Activated CD4-positive, alpha-beta T cell treated with anti-CD3 and anti-CD28 coated beads for 36 hours (primary cell): ENCODE results near the gene SMIM1. TPM values are rescaled to one million over a fixed set of nuclear protein-coding genes. Genes with fewer than 3 reads are reported as not detected.
A peak's percentile ranks its signal among the peaks of the same experiment; 100 is the strongest.
"Not testable (repeated sequence)": the region's sequence is repeated elsewhere in the genome, so short reads cannot be mapped to it uniquely, and the experiment has no call there.

Experiments
- ATAC-seq: fragments of 200-7000 bp; cut with Tn5 transposase; one replicate; pipeline ENCODE4 v1.10.0; 2021; ENCODE audit warnings: mild to moderate bottlenecking, moderate library complexity
- CTCF ChIA-PET: fragments of 350-600 bp; sonication (Branson Sonifier 250); formaldehyde crosslinking; loops from one replicate; lab custom pipeline; 2021; ENCODE audit warnings: antibody characterized with exemption; lab: Charles Lee
- POLR2A ChIA-PET: fragments of 350-600 bp; sonication (Branson Sonifier 250); formaldehyde crosslinking; loops from one replicate; lab custom pipeline; 2021; ENCODE audit warnings: antibody characterized with exemption, inconsistent platforms; lab: Charles Lee
- DNase-seq: peaks from one replicate; pipeline ENCODE4 v3.0.0-alpha.2; 2020
- H3K27ac Mint-ChIP-seq: one replicate; pipeline ENCODE4 v1.8.0; 2021; ENCODE audit warnings: mixed read lengths
- H3K27me3 Mint-ChIP-seq: one replicate; pipeline ENCODE4 v1.8.0; 2021; ENCODE audit warnings: mixed read lengths
- H3K36me3 Mint-ChIP-seq: one replicate; pipeline ENCODE4 v1.8.0; 2021; ENCODE audit warnings: low read depth, mixed read lengths
- H3K4me1 Mint-ChIP-seq: one replicate; pipeline ENCODE4 v1.8.0; 2021; ENCODE audit warnings: mixed read lengths
- H3K4me3 Mint-ChIP-seq: one replicate; pipeline ENCODE4 v1.8.0; 2021; ENCODE audit warnings: mild to moderate bottlenecking, moderate library complexity, mixed read lengths
- H3K9me3 Mint-ChIP-seq: one replicate; pipeline ENCODE4 v1.8.0; 2021; ENCODE audit warnings: low read depth, mixed read lengths
- intact Hi-C, 2 experiments: fragments of 100-400 bp; cut with DNase I in 1 of 2; cut with micrococcal nuclease in 1 of 2; formaldehyde crosslinking; loops; one replicate each; pipeline versions ENCODE4 v1.14.2 to v1.15.1; 2022 to 2024; cut with DNase I, micrococcal nuclease
- total RNA-seq, 2 experiments: library from RNA; stranded (reverse); gene quantifications; one replicate each; pipeline ENCODE4 v1.2.3, GENCODE V29; 2021

Gene SMIM1, protein sequence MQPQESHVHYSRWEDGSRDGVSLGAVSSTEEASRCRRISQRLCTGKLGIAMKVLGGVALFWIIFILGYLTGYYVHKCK
- total RNA-seq, result 1 to 10 TPM; 3.0 to 4.2 TPM

DNA sequence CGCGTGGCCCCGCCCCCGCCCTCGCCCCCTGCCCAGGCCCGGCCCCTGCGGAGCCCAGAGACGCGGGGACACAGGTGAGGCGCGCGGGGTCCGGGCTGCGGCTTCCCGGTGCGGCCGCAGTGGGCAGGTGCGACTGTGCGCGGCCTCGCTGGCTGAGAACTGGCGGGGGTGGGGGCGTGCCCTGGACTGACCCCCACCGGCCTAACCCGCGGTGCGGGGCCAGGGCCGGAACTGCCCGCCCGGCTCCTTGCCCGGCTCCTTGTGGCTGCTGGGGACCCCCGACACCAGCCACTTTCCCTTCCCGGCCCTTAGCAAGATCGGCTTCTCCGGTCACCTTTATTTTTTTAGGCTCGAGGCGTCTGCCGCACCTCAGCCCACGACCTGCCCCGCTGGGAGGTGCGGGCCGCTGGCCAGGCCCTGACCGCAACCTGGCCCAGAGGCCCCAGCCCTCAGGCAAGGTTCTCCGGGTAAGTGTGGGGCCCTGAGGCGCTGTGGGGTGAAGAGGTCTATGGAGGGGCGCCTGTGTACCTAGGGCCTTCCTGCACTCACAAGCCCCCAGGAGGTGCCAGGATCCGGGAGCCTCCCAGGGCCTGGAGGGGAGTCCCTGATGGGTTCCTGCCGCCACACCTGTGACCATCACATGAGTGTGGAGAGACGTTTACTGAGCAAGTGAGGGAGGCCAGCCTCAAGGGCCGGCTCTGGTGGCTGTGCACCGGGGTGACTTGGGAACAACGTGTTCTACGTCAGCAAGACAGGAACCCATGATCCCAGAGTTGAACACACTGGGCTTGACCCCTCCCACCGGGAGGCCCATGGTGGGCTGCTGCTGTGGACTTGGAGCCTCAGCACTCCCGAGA lies at the start of gene SMIM1:
Gene SMIM1 (plus strand): TSS at position 35 of the 857 bp plus-strand sequence. CDS start 2,625 bp downstream, outside the sequence.
- CTCF ChIA-PET, result interaction anchor here (0.7 to 1.1 kb wide), 2 partner anchors 21 to 45 kb away, joined by 3 read pairs; no protein-coding TSS in a partner anchor
- POLR2A ChIA-PET, result interaction anchor here (1.3 kb wide), 1 partner anchor 23 kb away, joined by 4 read pairs; the partner anchor contains the start of gene LRRC47

DNA sequence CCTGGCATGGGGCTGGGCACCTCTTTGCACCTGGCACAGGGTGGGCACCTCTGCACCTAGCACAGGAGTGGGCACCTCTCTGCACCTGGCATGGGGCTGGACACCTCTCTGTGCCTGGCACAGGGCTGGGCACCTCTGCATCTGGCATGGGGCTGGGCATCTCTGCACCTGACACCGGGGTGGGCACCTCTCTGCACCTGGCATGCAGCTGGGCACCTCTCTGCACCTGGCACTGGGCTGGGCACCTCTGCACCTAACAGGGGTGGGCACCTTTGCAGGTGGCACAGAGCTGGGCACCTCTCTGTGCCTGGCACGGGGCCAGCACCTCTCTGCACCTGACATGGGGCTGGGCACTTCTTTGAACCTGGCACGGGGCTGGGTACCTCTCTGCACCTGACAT lies 49.7 kb upstream of the SMIM1 start:
- intact Hi-C loops, result loop anchor here in 1 of 2 experiments (10.0 kb wide), 2 partner anchors 158 to 228 kb away; no protein-coding TSS in a partner anchor
- H3K27ac Mint-ChIP-seq, result no peak overlapping the region
- peaks cover 2% of the 10 kb centered on the region for H3K27me3 Mint-ChIP-seq
- no peak overlapping the region for H3K4me3 Mint-ChIP-seq
- DNase-seq (no peak), ATAC-seq (no peak)
- H3K4me1 Mint-ChIP-seq, result peaks cover 10% of the 10 kb centered on the region
- no peaks in the 10 kb centered on the region for H3K9me3 Mint-ChIP-seq
- no peaks in the 10 kb centered on the region for H3K36me3 Mint-ChIP-seq
- CTCF ChIA-PET, result no interaction called here
- POLR2A ChIA-PET, result no interaction called here

More for the DNA sequence above, at the start of gene SMIM1:
- intact Hi-C loops, result loop anchor here (1.0 to 10.0 kb wide), 9 partner anchors 23 to 1186 kb away; partner anchors contain the start of genes C1orf174 (in 2 of the 2), CEP104 (in 2 of the 2), DFFB (in 2 of the 2) and LRRC47 (in 1 of the 2)
- DNase-seq (peak; percentile 30), ATAC-seq (no peak)
- Mint-ChIP-seq H3K9me3 (no peaks in the 10 kb centered on the region), H3K36me3 (no peaks in the 10 kb centered on the region), H3K4me3 (peak within 1 kb of the TSS; percentile 70), H3K27ac (peak within 1 kb of the TSS; percentile 78), H3K4me1 (peaks cover 10% of the 10 kb centered on the region), H3K27me3 (no peaks in the 10 kb centered on the region)

DNA sequence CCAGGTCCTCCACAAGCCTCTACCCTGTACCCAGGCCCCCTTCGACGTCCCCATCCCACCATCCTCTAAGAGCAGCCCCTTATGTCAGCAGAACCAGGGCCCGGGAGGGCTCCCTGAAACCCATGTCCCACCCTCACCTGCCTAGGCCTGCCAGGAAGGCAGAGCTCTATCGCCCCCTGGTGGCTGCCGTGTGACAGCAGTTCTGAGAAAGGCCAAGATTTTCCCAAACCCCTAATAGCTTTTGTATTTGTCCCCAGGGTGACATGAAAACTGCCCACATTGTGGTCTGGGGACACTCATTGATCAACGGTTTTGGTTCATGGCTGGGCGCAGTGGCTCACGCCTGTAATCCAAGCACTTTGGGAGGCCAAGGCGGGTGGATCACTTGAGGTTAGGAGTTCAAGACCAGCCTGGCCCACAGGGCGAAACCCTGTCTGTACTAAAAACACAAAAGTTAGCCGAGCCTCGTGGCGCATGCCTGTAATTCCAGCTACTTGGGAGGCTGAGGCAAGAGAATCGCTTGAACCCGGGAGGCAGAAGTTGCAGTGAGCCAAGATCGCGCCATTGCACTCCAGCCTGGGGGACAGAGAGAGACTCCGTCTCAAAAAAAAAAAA lies 48.0 kb upstream of the SMIM1 start:
- H3K27ac Mint-ChIP-seq, H3K27me3 Mint-ChIP-seq, H3K4me3 Mint-ChIP-seq, H3K9me3 Mint-ChIP-seq, POLR2A ChIA-PET, H3K4me1 Mint-ChIP-seq, H3K36me3 Mint-ChIP-seq: not testable (repeated sequence)
- CTCF ChIA-PET, result interaction anchor here (0.6 to 1.7 kb wide), 9 partner anchors 8 to 272 kb away, joined by 3 to 5 read pairs (median 3); no protein-coding TSS in a partner anchor
- DNase-seq (peak; percentile 88), ATAC-seq (peak; percentile 63)
- intact Hi-C loops, result loop anchor here (1.0 to 10.0 kb wide), 8 partner anchors 30 to 271 kb away; no protein-coding TSS in a partner anchor

DNA sequence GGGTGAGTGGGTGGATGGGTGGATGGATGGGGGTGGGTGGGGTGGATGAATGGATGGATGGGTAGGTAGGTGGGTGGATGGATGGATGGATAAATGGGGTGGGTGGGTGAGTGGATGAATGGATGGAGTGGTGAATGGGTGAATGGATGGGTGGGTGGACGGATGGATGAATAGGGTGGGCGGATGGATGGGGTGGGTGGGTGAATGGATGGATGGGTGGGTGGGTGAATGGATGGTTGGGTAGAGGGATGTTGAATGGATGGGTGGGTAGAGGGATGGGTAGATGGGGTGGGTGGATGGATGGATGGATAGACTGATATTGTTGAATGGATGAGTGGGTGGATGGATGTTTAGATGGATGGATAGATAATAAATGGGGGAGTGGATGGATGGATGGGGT lies 47.2 kb upstream of the SMIM1 start:
- no peak for ATAC-seq
- H3K36me3 Mint-ChIP-seq, result no peaks in the 10 kb centered on the region
- no peak overlapping the region for H3K27ac Mint-ChIP-seq
- H3K4me3 Mint-ChIP-seq, result no peak overlapping the region
- POLR2A ChIA-PET, result no interaction called here
- peaks cover 3% of the 10 kb centered on the region for H3K4me1 Mint-ChIP-seq
- H3K27me3 Mint-ChIP-seq, result peaks cover 2% of the 10 kb centered on the region
- CTCF ChIA-PET, result interaction anchor here (0.6 to 1.3 kb wide), 4 partner anchors 9 to 233 kb away, joined by 3 read pairs; no protein-coding TSS in a partner anchor
- no peaks in the 10 kb centered on the region for H3K9me3 Mint-ChIP-seq
- DNase-seq, result no peak
- intact Hi-C loops, result loop anchor here (2.0 to 10.0 kb wide), 3 partner anchors 31 to 231 kb away; no protein-coding TSS in a partner anchor

DNA sequence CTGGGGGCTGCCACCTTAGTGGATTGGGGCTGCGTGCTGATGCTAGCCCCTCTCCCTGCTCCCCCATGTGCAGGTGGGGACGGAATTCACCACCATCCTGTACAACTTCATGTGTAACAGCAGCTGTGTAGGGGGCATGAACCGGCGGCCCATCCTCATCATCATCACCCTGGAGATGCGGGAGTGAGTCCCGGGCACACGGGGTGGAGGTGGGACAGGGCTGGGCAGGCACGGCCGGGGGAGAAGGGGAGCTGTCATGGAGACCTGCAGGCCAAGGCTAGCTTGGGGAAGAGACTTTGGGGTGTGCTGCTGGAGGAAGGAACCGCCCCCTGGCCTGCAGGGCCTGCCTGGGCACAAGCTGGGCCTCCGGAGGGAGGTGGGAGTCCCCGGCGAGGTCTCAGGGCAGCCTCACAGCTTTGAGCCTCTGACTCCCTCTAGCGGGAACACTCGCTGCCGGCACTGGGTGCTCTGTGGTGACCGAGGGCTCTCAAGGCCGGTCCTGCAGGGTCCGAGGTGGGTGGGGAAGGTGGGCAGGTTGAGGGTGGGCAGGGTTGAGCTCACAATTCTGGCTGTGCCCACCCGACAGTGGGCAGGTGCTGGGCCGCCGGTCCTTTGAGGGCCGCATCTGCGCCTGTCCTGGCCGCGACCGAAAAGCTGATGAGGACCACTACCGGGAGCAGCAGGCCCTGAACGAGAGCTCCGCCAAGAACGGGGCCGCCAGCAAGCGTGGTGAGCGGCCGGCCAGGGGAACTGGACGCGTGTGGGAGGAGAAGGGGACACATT lies 45.3 kb upstream of the SMIM1 start:
- ATAC-seq (peak; percentile 49), DNase-seq (peak; percentile 61)
- Mint-ChIP-seq H3K27ac (no peak overlapping the region), H3K4me3 (no peak overlapping the region), H3K4me1 (no peaks in the 10 kb centered on the region), H3K36me3 (no peaks in the 10 kb centered on the region), H3K27me3 (peaks cover 2% of the 10 kb centered on the region), H3K9me3 (no peaks in the 10 kb centered on the region)
- POLR2A ChIA-PET, result no interaction called here
- CTCF ChIA-PET, result interaction anchor here (0.6 to 1.3 kb wide), 3 partner anchors 18 to 55 kb away, joined by 3 to 5 read pairs (median 3); no protein-coding TSS in a partner anchor
- intact Hi-C loops, result loop anchor here in 1 of 2 experiments (10.0 kb wide), 2 partner anchors 162 to 232 kb away; no protein-coding TSS in a partner anchor

DNA sequence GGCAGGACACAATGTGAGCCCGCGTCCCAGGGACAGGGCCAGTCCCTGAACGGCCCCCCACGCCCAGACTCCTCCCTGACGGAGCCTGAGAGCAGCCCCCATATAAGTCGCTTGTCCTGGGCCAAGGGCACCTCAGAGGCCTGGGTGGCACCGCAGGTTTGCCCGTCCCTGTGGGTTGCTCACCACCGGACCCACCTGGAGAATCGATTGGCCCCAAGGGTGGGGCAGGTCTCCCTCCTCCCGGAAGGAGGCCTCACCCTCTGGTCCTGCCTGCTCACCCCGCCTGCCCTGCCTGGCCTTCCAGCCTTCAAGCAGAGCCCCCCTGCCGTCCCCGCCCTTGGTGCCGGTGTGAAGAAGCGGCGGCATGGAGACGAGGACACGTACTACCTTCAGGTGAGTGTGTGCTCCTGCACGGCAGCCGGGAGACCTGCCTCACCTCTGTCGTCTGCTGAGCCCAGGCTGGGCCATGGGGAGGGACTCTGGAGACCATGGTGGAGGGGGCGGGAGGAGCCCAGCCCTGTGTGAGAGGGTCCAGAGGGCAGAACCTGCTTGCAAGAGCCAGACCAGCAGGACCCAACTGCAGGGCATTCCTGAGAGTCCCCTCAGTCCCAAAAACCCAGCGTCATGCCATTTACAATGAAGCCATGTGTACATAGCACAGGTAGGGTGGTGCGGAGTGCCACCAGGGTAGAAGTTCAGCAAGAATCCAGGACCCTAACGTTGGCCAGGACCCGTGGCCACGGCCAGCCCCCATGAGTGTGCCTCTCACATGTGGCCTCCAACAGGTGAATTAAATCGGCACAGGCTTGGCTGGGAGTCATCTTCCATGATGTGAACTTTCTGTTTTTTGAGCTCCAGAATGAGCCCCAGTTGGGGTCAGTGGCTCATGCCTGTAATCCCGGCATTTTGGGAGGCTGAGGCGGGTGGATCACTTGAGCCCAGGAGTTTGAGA lies 44.4 kb upstream of the SMIM1 start:
- Mint-ChIP-seq H3K36me3 (no peaks in the 10 kb centered on the region), H3K4me3 (no peak overlapping the region), H3K27me3 (peaks cover 2% of the 10 kb centered on the region), H3K27ac (no peak overlapping the region), H3K4me1 (no peaks in the 10 kb centered on the region), H3K9me3 (no peaks in the 10 kb centered on the region)
- intact Hi-C loops, result loop anchor here in 1 of 2 experiments (10.0 kb wide), 2 partner anchors 163 to 233 kb away; no protein-coding TSS in a partner anchor
- ChIA-PET POLR2A (no interaction called here), CTCF (interaction anchor here (0.6 to 1.3 kb wide), 3 partner anchors 17 to 54 kb away, joined by 3 to 5 read pairs (median 3); no protein-coding TSS in a partner anchor)
- DNase-seq (no peak), ATAC-seq (no peak)

DNA sequence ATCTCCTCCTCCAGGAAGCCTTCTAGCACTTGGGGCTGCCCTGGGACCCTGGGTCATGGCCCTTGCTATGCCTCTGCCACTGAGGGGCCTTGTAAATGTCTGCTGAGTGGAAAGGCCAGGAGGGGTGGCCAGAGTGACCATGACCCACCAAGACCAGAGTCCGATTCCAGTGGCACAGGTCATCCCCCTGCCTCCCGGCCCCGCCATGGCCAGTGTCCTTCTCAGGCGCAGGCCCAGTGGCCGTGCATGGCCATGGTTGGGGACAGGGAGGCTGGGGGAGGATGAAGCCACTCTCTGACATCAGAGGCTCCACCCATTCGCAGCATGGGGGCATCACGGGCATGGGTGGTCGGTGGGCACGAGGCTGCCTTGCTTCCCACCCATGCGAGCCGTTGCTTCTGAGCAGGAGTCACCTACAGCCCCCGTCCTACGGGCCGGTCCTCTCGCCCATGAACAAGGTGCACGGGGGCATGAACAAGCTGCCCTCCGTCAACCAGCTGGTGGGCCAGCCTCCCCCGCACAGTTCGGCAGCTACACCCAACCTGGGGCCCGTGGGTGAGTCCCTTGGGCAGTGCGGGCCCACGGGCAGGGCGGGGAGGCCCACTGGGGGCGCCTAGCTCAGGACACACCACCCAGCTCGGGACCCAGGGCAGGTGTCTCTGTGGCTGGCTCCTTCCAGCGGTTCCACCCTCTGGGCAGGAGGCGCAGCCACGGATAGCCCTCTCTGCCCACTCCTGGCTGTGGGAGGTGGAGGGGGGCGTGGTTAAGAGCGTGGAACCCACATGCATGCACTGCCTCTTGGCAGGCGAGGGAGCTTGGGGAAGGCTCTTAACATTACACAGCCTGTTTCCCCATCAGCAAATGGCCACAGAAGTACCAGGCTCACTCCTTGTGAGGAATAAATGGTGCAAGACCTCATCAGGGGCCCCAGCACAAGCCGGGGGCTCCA lies 42.7 kb upstream of the SMIM1 start:
- intact Hi-C loops, result loop anchor here in 1 of 2 experiments (10.0 kb wide), 2 partner anchors 165 to 235 kb away; no protein-coding TSS in a partner anchor
- H3K4me3 Mint-ChIP-seq, result no peak overlapping the region
- ATAC-seq (no peak), DNase-seq (no peak)
- H3K27ac Mint-ChIP-seq, result no peak overlapping the region
- H3K27me3 Mint-ChIP-seq, result peaks cover 2% of the 10 kb centered on the region
- POLR2A ChIA-PET, result no interaction called here
- no peaks in the 10 kb centered on the region for H3K4me1 Mint-ChIP-seq
- no peaks in the 10 kb centered on the region for H3K36me3 Mint-ChIP-seq
- no peaks in the 10 kb centered on the region for H3K9me3 Mint-ChIP-seq
- CTCF ChIA-PET, result interaction anchor here (0.7 kb wide), 1 partner anchor 228 kb away, joined by 3 read pairs; no protein-coding TSS in a partner anchor

DNA sequence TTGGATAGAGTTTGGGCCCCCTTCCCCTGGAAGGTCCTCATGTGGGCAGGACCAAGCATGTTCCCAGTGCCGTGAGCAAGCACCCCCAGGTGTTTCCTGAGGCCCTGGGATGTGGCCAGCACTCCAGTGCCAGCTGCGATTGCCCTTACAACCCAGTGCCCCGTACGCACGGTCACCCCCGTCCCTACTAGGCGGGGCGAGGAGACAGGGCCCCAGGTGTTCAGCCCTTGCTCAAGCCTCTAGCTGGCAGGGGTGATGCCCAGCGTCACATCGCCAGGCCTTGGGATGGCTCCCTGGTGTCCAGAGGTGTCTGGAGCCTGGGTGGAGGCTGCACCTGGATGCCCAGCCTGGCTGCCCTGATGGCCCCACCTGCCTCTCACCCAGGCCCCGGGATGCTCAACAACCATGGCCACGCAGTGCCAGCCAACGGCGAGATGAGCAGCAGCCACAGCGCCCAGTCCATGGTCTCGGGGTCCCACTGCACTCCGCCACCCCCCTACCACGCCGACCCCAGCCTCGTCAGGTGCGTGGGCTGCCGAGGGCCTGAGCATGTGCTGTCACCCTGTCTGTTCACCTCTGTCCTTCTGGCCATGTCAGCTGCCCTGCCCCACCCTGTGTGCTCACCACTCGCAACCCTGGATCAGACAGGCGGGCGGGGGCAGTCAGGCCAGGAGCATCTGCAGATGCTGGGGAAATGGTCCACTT lies 41.9 kb upstream of the SMIM1 start:
- H3K27ac Mint-ChIP-seq, result no peak overlapping the region
- ATAC-seq (no peak), DNase-seq (no peak)
- no peak overlapping the region for H3K4me3 Mint-ChIP-seq
- intact Hi-C loops, result no loop called here
- peaks cover 2% of the 10 kb centered on the region for H3K27me3 Mint-ChIP-seq
- ChIA-PET CTCF (no interaction called here), POLR2A (no interaction called here)
- H3K4me1 Mint-ChIP-seq, result no peaks in the 10 kb centered on the region
- H3K9me3 Mint-ChIP-seq, result no peaks in the 10 kb centered on the region
- H3K36me3 Mint-ChIP-seq, result no peaks in the 10 kb centered on the region
